WTC11 (cell line): Measurements from ENCODE around the gene SKAP1.

ENCODE experiments used
- CREM ChIP-seq: sonication (generic); formaldehyde crosslinking; IDR thresholded peaks from 2 replicates; pipeline ENCODE4 v1.8.1; 2022; ENCODE audit warnings: mild to moderate bottlenecking, missing genetic modification reagents, moderate library complexity
- ETV6 ChIP-seq: sonication (generic); formaldehyde crosslinking; IDR thresholded peaks from 2 replicates; pipeline ENCODE4 v1.8.1; 2022; ENCODE audit warnings: mild to moderate bottlenecking, missing genetic modification reagents
- GABPB1 ChIP-seq: sonication (generic); formaldehyde crosslinking; IDR thresholded peaks from 2 replicates; pipeline ENCODE4 v1.8.1; 2023; ENCODE audit warnings: mild to moderate bottlenecking, missing genetic modification reagents
- IRF2 ChIP-seq: sonication (generic); formaldehyde crosslinking; IDR thresholded peaks from 2 replicates; pipeline ENCODE4 v1.8.0; 2022; ENCODE audit warnings: low read depth, missing genetic modification reagents, borderline replicate concordance
- SMAD3 ChIP-seq: sonication (generic); formaldehyde crosslinking; IDR thresholded peaks from 2 replicates; pipeline ENCODE4 v1.8.0; 2022; ENCODE audit warnings: missing genetic modification reagents, mild to moderate bottlenecking, borderline replicate concordance
- TF ChIP-seq, protein P1 (sequence below): fragments of 200-600 bp; IDR thresholded peaks from 2 replicates; pipeline ENCODE4 v1.8.0; 2022; ENCODE audit warnings: antibody characterized with exemption
- TF ChIP-seq, protein P2 (sequence below): sonication (generic); formaldehyde crosslinking; IDR thresholded peaks from 2 replicates; pipeline ENCODE4 v1.8.0; 2022; ENCODE audit warnings: mild to moderate bottlenecking, missing genetic modification reagents
- TF ChIP-seq, protein P3 (sequence below): sonication (generic); formaldehyde crosslinking; IDR thresholded peaks from 2 replicates; pipeline ENCODE4 v1.8.1; 2023; ENCODE audit warnings: mild to moderate bottlenecking, missing genetic modification reagents
- TF ChIP-seq, protein P4 (sequence below): sonication (generic); formaldehyde crosslinking; IDR thresholded peaks from 2 replicates; pipeline ENCODE4 v1.8.1; 2022; ENCODE audit warnings: low read depth, missing genetic modification reagents, borderline replicate concordance

DNA sequence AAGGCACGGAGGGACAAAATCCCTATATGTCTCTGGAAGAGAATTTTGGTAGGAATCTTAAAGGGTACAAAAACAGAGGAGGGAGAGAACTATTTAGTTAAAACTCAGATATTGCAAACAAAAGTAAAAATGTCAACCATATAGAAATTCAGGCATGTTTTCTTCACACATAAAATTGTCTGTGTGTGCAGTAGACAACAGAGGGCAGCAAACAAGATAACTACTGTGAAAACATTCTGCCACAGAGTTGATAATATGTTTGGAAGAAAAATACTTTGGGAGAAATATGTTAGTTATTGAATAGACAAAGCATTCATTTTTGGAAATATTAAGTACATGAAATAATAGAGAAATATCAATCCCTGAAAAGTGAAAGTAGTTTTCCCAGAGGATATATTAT lies 266.2 kb downstream of the SKAP1 start:
- TF ChIP-seq, protein P1, sequence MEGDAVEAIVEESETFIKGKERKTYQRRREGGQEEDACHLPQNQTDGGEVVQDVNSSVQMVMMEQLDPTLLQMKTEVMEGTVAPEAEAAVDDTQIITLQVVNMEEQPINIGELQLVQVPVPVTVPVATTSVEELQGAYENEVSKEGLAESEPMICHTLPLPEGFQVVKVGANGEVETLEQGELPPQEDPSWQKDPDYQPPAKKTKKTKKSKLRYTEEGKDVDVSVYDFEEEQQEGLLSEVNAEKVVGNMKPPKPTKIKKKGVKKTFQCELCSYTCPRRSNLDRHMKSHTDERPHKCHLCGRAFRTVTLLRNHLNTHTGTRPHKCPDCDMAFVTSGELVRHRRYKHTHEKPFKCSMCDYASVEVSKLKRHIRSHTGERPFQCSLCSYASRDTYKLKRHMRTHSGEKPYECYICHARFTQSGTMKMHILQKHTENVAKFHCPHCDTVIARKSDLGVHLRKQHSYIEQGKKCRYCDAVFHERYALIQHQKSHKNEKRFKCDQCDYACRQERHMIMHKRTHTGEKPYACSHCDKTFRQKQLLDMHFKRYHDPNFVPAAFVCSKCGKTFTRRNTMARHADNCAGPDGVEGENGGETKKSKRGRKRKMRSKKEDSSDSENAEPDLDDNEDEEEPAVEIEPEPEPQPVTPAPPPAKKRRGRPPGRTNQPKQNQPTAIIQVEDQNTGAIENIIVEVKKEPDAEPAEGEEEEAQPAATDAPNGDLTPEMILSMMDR: no peak
- TF ChIP-seq ETV6 (CRISPR knock-in tag) (no peak), IRF2 (CRISPR knock-in tag) (no peak), CREM (no peak), GABPB1 (CRISPR knock-in tag) (no peak), SMAD3 (CRISPR knock-in tag) (no peak)
- TF ChIP-seq, protein P2, sequence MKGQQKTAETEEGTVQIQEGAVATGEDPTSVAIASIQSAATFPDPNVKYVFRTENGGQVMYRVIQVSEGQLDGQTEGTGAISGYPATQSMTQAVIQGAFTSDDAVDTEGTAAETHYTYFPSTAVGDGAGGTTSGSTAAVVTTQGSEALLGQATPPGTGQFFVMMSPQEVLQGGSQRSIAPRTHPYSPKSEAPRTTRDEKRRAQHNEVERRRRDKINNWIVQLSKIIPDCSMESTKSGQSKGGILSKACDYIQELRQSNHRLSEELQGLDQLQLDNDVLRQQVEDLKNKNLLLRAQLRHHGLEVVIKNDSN (CRISPR knock-in tag): no peak
- TF ChIP-seq, protein P3, sequence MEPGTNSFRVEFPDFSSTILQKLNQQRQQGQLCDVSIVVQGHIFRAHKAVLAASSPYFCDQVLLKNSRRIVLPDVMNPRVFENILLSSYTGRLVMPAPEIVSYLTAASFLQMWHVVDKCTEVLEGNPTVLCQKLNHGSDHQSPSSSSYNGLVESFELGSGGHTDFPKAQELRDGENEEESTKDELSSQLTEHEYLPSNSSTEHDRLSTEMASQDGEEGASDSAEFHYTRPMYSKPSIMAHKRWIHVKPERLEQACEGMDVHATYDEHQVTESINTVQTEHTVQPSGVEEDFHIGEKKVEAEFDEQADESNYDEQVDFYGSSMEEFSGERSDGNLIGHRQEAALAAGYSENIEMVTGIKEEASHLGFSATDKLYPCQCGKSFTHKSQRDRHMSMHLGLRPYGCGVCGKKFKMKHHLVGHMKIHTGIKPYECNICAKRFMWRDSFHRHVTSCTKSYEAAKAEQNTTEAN (CRISPR knock-in tag): no peak
- TF ChIP-seq, protein P4, sequence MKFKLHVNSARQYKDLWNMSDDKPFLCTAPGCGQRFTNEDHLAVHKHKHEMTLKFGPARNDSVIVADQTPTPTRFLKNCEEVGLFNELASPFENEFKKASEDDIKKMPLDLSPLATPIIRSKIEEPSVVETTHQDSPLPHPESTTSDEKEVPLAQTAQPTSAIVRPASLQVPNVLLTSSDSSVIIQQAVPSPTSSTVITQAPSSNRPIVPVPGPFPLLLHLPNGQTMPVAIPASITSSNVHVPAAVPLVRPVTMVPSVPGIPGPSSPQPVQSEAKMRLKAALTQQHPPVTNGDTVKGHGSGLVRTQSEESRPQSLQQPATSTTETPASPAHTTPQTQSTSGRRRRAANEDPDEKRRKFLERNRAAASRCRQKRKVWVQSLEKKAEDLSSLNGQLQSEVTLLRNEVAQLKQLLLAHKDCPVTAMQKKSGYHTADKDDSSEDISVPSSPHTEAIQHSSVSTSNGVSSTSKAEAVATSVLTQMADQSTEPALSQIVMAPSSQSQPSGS (CRISPR knock-in tag): no peak
